DND-41 (cell line): ENCODE measurements around the gene CNTN5.

Experiments used
- EZH2 ChIP-seq: IDR thresholded peaks from 3 replicates; pipeline ENCODE4 v1.6.1; 2012; ENCODE audit warnings: borderline replicate concordance, low read depth, mild to moderate bottlenecking, moderate library complexity, low read length, inconsistent platforms; ENCODE audit not compliant: severe bottlenecking
- TF ChIP-seq, protein P1 (sequence below): IDR thresholded peaks from 2 replicates; pipeline ENCODE4 v1.5.1; 2012; ENCODE audit warnings: borderline replicate concordance, low read length, moderate library complexity, mild to moderate bottlenecking; ENCODE audit not compliant: poor library complexity, severe bottlenecking; ENCODE audit errors: extremely low read depth

DNA sequence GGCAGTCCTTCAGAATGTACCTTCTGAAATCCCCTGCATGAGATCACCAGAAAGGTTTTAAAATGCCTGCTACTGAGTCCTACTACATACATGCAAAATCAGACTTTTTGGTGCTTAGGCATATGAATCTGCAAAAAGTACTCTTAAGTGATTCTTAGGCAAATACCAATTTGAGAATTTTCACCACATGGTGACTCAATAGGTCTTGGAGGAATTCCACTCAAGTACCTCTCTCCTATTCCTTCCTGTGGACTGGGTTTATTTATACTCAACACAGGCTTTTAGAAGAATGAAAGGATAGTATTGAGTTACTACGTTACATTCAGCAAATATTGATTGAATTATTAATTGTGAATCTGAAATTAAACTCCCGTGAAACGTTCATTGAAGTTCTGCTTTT is 223.9 kb downstream of the CNTN5 start:
- TF ChIP-seq, protein P1, sequence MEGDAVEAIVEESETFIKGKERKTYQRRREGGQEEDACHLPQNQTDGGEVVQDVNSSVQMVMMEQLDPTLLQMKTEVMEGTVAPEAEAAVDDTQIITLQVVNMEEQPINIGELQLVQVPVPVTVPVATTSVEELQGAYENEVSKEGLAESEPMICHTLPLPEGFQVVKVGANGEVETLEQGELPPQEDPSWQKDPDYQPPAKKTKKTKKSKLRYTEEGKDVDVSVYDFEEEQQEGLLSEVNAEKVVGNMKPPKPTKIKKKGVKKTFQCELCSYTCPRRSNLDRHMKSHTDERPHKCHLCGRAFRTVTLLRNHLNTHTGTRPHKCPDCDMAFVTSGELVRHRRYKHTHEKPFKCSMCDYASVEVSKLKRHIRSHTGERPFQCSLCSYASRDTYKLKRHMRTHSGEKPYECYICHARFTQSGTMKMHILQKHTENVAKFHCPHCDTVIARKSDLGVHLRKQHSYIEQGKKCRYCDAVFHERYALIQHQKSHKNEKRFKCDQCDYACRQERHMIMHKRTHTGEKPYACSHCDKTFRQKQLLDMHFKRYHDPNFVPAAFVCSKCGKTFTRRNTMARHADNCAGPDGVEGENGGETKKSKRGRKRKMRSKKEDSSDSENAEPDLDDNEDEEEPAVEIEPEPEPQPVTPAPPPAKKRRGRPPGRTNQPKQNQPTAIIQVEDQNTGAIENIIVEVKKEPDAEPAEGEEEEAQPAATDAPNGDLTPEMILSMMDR = no peak
- TF ChIP-seq EZH2 = no peak
